Brain microvascular endothelial cell (primary cell): ENCODE results near the gene IL1RN.

ENCODE experiments used
- DNase-seq: peaks from one replicate; pipeline ENCODE4 v3.0.0-alpha.2; 2020
- H3K27ac ChIP-seq: fragments of 250-450 bp; sonication (Bioruptor Pico); 2 replicates; pipeline ENCODE4 v1.5.1; 2020; ENCODE audit warnings: mild to moderate bottlenecking, moderate library complexity
- H3K27me3 ChIP-seq: fragments of 250-450 bp; sonication (Bioruptor Pico); replicated peaks from 2 replicates; pipeline ENCODE4 v1.5.1; 2020; ENCODE audit warnings: mild to moderate bottlenecking
- H3K36me3 ChIP-seq: fragments of 250-450 bp; sonication (Bioruptor Pico); replicated peaks from 2 replicates; pipeline ENCODE4 v1.5.1; 2020; ENCODE audit warnings: mild to moderate bottlenecking
- H3K4me3 ChIP-seq: 2 replicates; pipeline ENCODE4 v1.5.1; 2011; ENCODE audit warnings: low read depth, mild to moderate bottlenecking, control low read depth, low read length, moderate library complexity
- in situ Hi-C: cut with HindIII; loops from 2 replicates; pipeline ENCODE4 v1.10.0; 2017; ENCODE audit warnings: low sequenced_read_pairs, low pct_ligation_motif_present
- TF ChIP-seq, protein P1 (sequence below): IDR thresholded peaks from 2 replicates; pipeline ENCODE4 v1.5.1; 2011; ENCODE audit warnings: low read depth, mild to moderate bottlenecking, moderate library complexity, low read length, control low read depth, inconsistent platforms; ENCODE audit errors: missing control alignments

The IL1RN gene

DNA sequence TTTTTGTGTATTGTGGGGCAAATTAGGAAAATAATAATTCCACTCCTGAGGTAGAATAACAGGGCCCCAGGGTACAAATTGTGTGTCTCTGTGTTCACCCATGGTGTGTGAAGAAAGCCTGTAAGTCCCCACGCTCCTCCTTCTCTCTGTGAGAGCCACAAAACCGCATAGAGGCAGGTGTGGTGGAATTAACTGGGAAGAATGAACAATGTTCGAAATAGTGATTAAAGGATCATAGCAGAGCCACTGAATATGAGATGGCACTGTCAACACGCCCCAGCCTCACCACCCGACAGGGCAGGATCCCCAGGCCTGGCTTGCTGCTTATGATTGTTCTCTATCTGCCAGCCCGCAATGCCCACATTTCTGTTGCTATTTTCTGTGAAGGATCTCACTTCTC is 14.1 kb downstream of the IL1RN start:
- DNase-seq, result no peak
- no peaks in the 10 kb centered on the region for H3K36me3 ChIP-seq
- no peak overlapping the region for H3K27ac ChIP-seq
- in situ Hi-C loops, result no loop called here
- TF ChIP-seq, protein P1, sequence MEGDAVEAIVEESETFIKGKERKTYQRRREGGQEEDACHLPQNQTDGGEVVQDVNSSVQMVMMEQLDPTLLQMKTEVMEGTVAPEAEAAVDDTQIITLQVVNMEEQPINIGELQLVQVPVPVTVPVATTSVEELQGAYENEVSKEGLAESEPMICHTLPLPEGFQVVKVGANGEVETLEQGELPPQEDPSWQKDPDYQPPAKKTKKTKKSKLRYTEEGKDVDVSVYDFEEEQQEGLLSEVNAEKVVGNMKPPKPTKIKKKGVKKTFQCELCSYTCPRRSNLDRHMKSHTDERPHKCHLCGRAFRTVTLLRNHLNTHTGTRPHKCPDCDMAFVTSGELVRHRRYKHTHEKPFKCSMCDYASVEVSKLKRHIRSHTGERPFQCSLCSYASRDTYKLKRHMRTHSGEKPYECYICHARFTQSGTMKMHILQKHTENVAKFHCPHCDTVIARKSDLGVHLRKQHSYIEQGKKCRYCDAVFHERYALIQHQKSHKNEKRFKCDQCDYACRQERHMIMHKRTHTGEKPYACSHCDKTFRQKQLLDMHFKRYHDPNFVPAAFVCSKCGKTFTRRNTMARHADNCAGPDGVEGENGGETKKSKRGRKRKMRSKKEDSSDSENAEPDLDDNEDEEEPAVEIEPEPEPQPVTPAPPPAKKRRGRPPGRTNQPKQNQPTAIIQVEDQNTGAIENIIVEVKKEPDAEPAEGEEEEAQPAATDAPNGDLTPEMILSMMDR, result no peak
- no peak overlapping the region for H3K4me3 ChIP-seq
- no peaks in the 10 kb centered on the region for H3K27me3 ChIP-seq

DNA sequence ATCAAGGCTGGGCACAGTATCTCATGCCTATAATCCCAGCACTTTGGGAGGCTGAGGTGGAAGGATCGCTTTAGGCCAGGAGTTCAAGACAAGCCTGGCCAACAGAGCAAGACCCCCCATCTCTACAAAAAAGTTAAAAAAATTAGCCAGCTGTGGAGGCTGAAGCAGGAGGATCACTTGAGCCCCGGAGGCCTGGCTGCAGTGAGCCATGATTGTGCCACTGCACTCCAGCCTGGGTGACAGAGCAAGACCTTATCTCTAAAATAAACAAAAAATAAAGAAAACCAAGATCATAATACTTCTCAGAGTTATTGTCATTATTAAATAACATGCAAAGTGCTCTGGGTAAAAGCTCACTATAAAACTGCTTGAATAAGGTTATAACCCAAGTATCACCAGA is 14.9 kb downstream of the IL1RN start:
- DNase-seq, result no peak
- TF ChIP-seq, protein P1, result no peak
- H3K36me3 ChIP-seq, result no peaks in the 10 kb centered on the region
- H3K4me3 ChIP-seq, result no peak overlapping the region
- no peaks in the 10 kb centered on the region for H3K27me3 ChIP-seq
- in situ Hi-C loops, result no loop called here
- no peak overlapping the region for H3K27ac ChIP-seq

DNA sequence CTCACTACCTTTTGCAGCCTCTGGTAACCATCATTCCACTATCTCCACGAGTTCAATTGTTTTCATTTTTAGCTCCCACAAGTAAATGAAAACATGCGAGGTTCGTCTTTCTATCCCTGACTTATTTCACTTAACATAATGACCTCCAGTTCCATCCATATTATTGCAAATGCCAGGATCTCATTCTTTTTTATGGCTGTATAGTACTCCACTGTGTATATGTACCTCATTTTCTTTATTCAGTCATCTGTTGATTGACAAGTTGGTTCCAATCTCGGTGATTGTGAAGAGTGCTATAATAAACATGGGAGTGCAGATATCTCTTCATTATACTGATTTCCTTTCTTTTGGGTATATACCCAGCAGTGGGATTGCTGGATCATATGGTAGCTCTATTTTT is 16.9 kb downstream of the IL1RN start:
- H3K36me3 ChIP-seq, result no peaks in the 10 kb centered on the region
- no peak for DNase-seq
- in situ Hi-C loops, result no loop called here
- no peak overlapping the region for H3K27ac ChIP-seq
- TF ChIP-seq, protein P1, result no peak
- no peaks in the 10 kb centered on the region for H3K27me3 ChIP-seq
- H3K4me3 ChIP-seq, result no peak overlapping the region

DNA sequence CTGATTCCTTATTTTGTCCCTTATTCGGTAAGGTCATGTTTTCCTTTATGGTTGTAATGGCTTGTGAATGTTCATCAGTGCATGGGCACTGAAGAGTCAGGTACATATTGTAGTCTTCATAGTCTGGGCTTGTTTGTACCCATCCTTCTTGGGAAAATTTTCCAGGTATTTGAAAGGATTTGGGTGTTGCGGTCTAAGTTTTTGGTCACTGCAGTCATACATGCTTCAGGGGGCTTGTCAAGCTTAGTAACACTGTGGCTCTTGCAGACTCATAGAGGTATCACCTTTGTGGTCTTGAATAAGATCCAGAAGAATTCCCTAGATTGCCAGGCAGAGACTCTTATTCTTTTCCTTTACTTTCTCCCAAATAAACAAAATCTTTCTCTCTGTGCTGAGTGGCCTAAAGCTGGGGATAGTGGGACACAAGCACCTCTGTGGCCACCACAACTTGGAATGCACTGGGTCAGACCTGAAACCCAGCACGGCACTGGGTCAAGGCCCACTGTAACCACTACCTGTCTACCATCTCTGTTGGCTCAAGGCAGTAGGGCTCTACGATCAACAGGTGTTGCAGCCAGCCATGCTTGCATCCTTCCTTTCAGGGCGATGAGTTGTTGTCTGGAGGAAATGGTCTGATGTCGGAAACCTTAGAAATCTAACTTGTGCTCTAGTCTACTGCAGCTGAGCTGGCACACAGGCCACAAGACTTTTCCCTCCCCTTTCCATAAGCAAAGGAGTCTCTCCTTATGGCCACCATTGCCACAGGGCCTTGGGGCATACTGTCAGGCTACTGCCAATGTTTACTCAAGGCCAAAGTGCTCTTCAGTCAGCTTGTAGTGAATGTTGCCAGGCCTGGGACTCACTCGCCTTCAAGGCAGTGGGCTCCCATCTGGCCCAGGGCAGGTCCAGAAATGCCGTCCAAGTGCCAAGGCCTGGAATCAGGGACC is 21.5 kb downstream of the IL1RN start:
- in situ Hi-C loops, result no loop called here
- TF ChIP-seq, protein P1, result no peak
- DNase-seq, result no peak
- Histone ChIP-seq H3K27ac (no peak overlapping the region), H3K27me3 (no peaks in the 10 kb centered on the region), H3K4me3 (no peak overlapping the region), H3K36me3 (no peaks in the 10 kb centered on the region)

DNA sequence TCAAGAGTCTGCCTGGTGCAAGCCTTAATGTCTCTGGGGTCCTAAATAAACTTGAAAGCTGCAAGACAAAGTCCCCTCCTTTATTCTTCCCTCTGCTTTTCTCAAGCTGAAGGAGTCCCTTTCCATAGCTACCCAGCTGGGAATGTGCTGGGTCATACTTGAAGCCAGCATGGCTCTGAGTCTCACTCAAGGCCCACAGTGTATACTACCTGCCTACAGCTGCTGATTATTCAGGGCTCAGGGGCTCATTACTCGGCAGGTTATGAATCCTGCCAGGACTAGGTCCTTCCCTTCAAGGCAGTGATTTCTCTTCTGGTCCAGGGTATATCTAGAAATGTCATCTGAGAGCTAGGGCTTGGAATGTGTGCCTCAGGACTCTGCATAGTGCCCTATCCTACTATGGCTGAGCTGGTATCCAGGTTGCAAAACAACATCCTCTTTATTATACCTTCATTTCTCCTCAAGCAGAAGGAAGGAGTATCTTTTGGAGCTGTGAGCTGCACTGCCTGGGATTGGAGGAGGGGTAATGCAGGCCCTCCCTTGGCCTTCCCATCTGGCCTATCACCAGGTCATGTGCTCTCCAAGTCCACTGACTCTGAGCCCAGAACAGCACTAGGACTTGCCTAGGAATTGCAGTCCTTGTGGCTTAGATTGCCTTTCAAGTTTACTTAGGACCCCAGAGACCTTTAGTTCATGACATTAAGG is 22.3 kb downstream of the IL1RN start:
- Histone ChIP-seq H3K4me3 (no peak overlapping the region), H3K27me3 (no peaks in the 10 kb centered on the region), H3K27ac (no peak overlapping the region), H3K36me3 (no peaks in the 10 kb centered on the region)
- TF ChIP-seq, protein P1, result no peak
- DNase-seq, result no peak
- in situ Hi-C loops, result no loop called here
